Gastroesophageal sphincter (tissue), 4 donors: ENCODE results near the gene CIAO3. TPM values are rescaled to one million over a fixed set of nuclear protein-coding genes. Genes with fewer than 3 reads are reported as not detected.
A peak's percentile ranks its signal among the peaks of the same experiment; 100 is the strongest.

ENCODE experiments used
- ATAC-seq: fragments of 150-250 bp; one replicate; pipeline ENCODE4 v1.9.1; 2016; ENCODE audit warnings: mild to moderate bottlenecking, moderate library complexity
- H3K27ac ChIP-seq, 4 donors: fragments of 200-600 bp; sonication (generic) in 3 of 4; 1 replicate in 3 of 4; 2 replicates in 1 of 4; pipeline ENCODE4 v1.5.1; 2016 to 2019
- H3K27me3 ChIP-seq: fragments of 200-600 bp; sonication (generic); one replicate; pipeline ENCODE4 v1.5.1; 2019
- H3K36me3 ChIP-seq, 2 donors: fragments of 200-600 bp; sonication (generic); one replicate each; pipeline ENCODE4 v1.5.1; 2019; ENCODE audit warnings: control low read depth in 1 of 2
- H3K4me1 ChIP-seq, 3 donors: fragments of 200-600 bp; sonication (generic); 1 replicate in 2 of 3; 2 replicates in 1 of 3; pipeline ENCODE4 v1.5.1; 2016 to 2019; ENCODE audit warnings: control low read depth in 2 of 3
- H3K4me3 ChIP-seq, 2 donors: fragments of 200-600 bp; sonication (generic); one replicate each; pipeline ENCODE4 v1.5.1; 2019; ENCODE audit warnings: mild to moderate bottlenecking in 1 of 2, moderate library complexity in 1 of 2
- H3K9me3 ChIP-seq, 3 donors: fragments of 200-600 bp; sonication (generic); one replicate each; pipeline ENCODE4 v1.5.1; 2017 to 2019; ENCODE audit warnings: control low read depth in 2 of 3
- CTCF ChIP-seq, 4 experiments: fragments of 200-600 bp in 2 of 4; fragments of 450-650 bp in 2 of 4; sonication (generic) in 1 of 4; IDR thresholded peaks; one replicate each; pipeline ENCODE4 v1.5.1; 2017 to 2019; ENCODE audit warnings: antibody characterized with exemption in 4 of 4, mild to moderate bottlenecking in 2 of 4, moderate library complexity in 2 of 4
- EP300 ChIP-seq: sonication (generic); formaldehyde crosslinking; IDR thresholded peaks from one replicate; pipeline ENCODE4 v1.6.1; 2017; ENCODE audit warnings: antibody characterized with exemption, mild to moderate bottlenecking
- POLR2A ChIP-seq, 2 donors: fragments of 450-650 bp; IDR thresholded peaks; one replicate each; pipeline ENCODE4 v1.6.1; 2017; ENCODE audit warnings: antibody characterized with exemption in 2 of 2, mild to moderate bottlenecking in 2 of 2, moderate library complexity in 1 of 2
- POLR2AphosphoS5 ChIP-seq: sonication (generic); formaldehyde crosslinking; IDR thresholded peaks from one replicate; pipeline ENCODE4 v1.6.1; 2017; ENCODE audit warnings: antibody characterized with exemption
- WGBS, 2 donors: methylation state at CpG; one replicate each; pipeline ENCODE4 v1.1.5; 2018; ENCODE audit warnings: low coverage in 1 of 2; 5-methylcytosine and 5-hydroxymethylcytosine counted together
- total RNA-seq, 4 donors: library from RNA; depleted of rRNA; stranded (reverse); fragments of >200 nt; gene quantifications; one replicate each; pipeline ENCODE4 v1.1.0, GENCODE V29; 2016

The CIAO3 gene
- total RNA-seq, 4 donors from 2014 or later: 18.5 to 46.7 (median 25.6) TPM

- ATAC-seq: no peak
- H3K27ac ChIP-seq: no peak overlapping the region
- TF ChIP-seq CTCF (IDR thresholded peaks at IDR 0.05) (no peak), EP300 (no peak), POLR2A (IDR thresholded peaks at IDR 0.05) (no peak), POLR2AphosphoS5 (no peak)
These were observed 11.2 kb upstream of the CIAO3 start for GRCh38 chr16:752007-752312.

GRCh38 chr16:751152-752006 is 10.6 kb upstream of the CIAO3 start:
- Histone ChIP-seq H3K4me3 (no peak overlapping the region), H3K27me3 (peaks cover 54% of the 10 kb centered on the region), H3K4me1 (no peaks in the 10 kb centered on the region), H3K9me3 (no peaks in the 10 kb centered on the region), H3K36me3 (no peaks in the 10 kb centered on the region), H3K27ac (no peak overlapping the region)
- no peak for TF ChIP-seq CTCF (IDR thresholded peaks at IDR 0.05)
- TF ChIP-seq EP300: no peak
- TF ChIP-seq POLR2A (IDR thresholded peaks at IDR 0.05): no peak
- no peak for TF ChIP-seq POLR2AphosphoS5
- 62 to 76% methylated on average over 6 to 11 of the region's 39 CpGs for WGBS, 2 donors
- ATAC-seq: no peak

More at GRCh38 chr16:752007-752312, 11.2 kb upstream of the CIAO3 start:
- Histone ChIP-seq H3K4me1 (no peaks in the 10 kb centered on the region), H3K4me3 (no peak overlapping the region), H3K36me3 (no peaks in the 10 kb centered on the region), H3K9me3 (no peaks in the 10 kb centered on the region), H3K27me3 (peaks cover 54% of the 10 kb centered on the region)
- 39 to 43% methylated on average over 6 to 10 of the region's 10 CpGs for WGBS, 2 donors

- no peak for ATAC-seq
- H3K27ac ChIP-seq: no peak overlapping the region
- H3K4me1 ChIP-seq: no peaks in the 10 kb centered on the region
- no peak for TF ChIP-seq EP300
- no peak for TF ChIP-seq CTCF (IDR thresholded peaks at IDR 0.05)
- no peak for TF ChIP-seq POLR2A (IDR thresholded peaks at IDR 0.05)
- TF ChIP-seq POLR2AphosphoS5: no peak
- no peaks in the 10 kb centered on the region for H3K9me3 ChIP-seq
- WGBS, 2 donors: 27 to 30% methylated on average over 2 to 9 of the region's 9 CpGs
- peaks cover 58% of the 10 kb centered on the region for H3K27me3 ChIP-seq
- no peaks in the 10 kb centered on the region for H3K36me3 ChIP-seq
- no peak overlapping the region for H3K4me3 ChIP-seq
These were observed 9.7 kb upstream of the CIAO3 start for GRCh38 chr16:750485-750884.

GRCh38 chr16:749010-749409 is 8.2 kb upstream of the CIAO3 start:
- ATAC-seq: peak; percentile 39
- H3K27ac ChIP-seq: no peak overlapping the region
- WGBS, 2 donors: 72 to 87% methylated on average over 4 to 6 of the region's 6 CpGs
- H3K9me3 ChIP-seq: no peaks in the 10 kb centered on the region
- no peaks in the 10 kb centered on the region for H3K4me1 ChIP-seq
- H3K4me3 ChIP-seq: no peak overlapping the region
- TF ChIP-seq EP300: no peak
- H3K27me3 ChIP-seq: peaks cover 60% of the 10 kb centered on the region
- H3K36me3 ChIP-seq: no peaks in the 10 kb centered on the region

- no peaks in the 10 kb centered on the region for H3K4me1 ChIP-seq
- H3K9me3 ChIP-seq: no peaks in the 10 kb centered on the region
- H3K27ac ChIP-seq: no peak overlapping the region
- no peaks in the 10 kb centered on the region for H3K36me3 ChIP-seq
- ATAC-seq: no peak
- H3K4me3 ChIP-seq: no peak overlapping the region
- WGBS, 2 donors: 60 to 79% methylated on average over 1 to 14 of the region's 39 CpGs
- peaks cover 59% of the 10 kb centered on the region for H3K27me3 ChIP-seq
- TF ChIP-seq CTCF (IDR thresholded peaks at IDR 0.05): no peak
- TF ChIP-seq POLR2AphosphoS5: no peak
- no peak for TF ChIP-seq POLR2A (IDR thresholded peaks at IDR 0.05)
- TF ChIP-seq EP300: no peak
These were observed 7.4 kb upstream of the CIAO3 start for GRCh38 chr16:747978-748746.
